Activated T-helper 17 cell treated with anti-CD3 and anti-CD28 coated beads, Interleukin-2, amount 50 U/mL, for 72 hours (primary cell): ENCODE measurements around the gene MXD4. TPM values are rescaled to one million over a fixed set of nuclear protein-coding genes. Genes with fewer than 3 reads are reported as not detected.

Source experiments
- ATAC-seq: fragments of 150-1000 bp; cut with Tn5 transposase; replicated peaks from 2 replicates; pipeline ENCODE4 v1.10.0; 2021; ENCODE audit warnings: mild to moderate bottlenecking, moderate library complexity
- H3K27ac Mint-ChIP-seq: one replicate; pipeline ENCODE4 v1.8.0; 2022; ENCODE audit warnings: mixed read lengths
- H3K27me3 Mint-ChIP-seq: one replicate; pipeline ENCODE4 v1.8.0; 2022; ENCODE audit warnings: mixed read lengths
- H3K36me3 Mint-ChIP-seq: one replicate; pipeline ENCODE4 v1.8.0; 2022; ENCODE audit warnings: low read depth, mild to moderate bottlenecking, mixed read lengths
- H3K4me1 Mint-ChIP-seq: one replicate; pipeline ENCODE4 v1.8.0; 2022; ENCODE audit warnings: mixed read lengths
- H3K4me3 Mint-ChIP-seq: one replicate; pipeline ENCODE4 v1.8.0; 2022; ENCODE audit warnings: mild to moderate bottlenecking, mixed read lengths
- H3K9me3 Mint-ChIP-seq: one replicate; pipeline ENCODE4 v1.8.0; 2022; ENCODE audit warnings: mixed read lengths
- total RNA-seq, 2 donors: library from RNA; stranded (reverse); gene quantifications; one replicate each; pipeline ENCODE4 v1.2.3, GENCODE V29; 2022

Gene MXD4
- total RNA-seq, 2 donors from 2014 or later = 6.1 to 7.7 TPM

DNA sequence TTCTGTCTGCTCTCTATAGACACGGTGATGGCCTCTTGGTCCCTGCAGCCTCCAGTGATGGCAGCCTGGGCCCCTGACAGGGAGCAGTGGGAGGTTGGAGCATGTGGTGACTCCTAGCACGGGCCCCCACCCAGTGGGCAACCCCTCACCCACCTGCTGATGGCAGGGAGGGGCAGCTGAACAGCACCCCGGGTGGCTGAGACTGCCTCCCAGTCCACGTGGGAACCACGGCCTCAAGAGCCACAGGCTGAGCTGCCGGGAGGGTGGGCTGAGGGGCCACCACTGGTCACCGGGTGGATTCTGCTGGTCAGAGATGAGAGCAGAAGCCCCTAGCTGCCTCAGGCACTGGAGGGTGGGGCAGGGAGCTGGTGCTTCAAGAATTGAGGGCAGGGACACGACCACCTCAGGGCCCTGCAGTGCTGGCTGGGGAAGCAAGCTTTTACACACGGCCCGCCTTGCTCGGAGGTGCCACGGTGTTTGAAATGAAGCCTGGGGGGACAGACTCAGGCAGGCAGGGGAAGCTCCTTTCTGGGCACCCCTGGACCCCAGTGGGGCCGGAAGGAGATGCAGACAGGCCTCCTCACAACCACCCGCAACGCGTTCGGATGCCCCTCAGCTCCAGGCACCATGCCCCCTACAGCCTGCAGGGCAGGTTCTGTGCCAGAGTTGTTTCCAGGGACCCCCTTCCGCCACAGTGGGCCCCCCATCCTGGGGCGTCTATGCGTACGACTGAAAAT lies 13.7 kb downstream of the MXD4 start:
- H3K9me3 Mint-ChIP-seq = no peaks in the 10 kb centered on the region
- no peaks in the 10 kb centered on the region for H3K27me3 Mint-ChIP-seq
- no peak overlapping the region for H3K4me3 Mint-ChIP-seq
- no peak overlapping the region for H3K27ac Mint-ChIP-seq
- peaks cover 16% of the 10 kb centered on the region for H3K4me1 Mint-ChIP-seq
- no peak for ATAC-seq
- H3K36me3 Mint-ChIP-seq = no peaks in the 10 kb centered on the region

DNA sequence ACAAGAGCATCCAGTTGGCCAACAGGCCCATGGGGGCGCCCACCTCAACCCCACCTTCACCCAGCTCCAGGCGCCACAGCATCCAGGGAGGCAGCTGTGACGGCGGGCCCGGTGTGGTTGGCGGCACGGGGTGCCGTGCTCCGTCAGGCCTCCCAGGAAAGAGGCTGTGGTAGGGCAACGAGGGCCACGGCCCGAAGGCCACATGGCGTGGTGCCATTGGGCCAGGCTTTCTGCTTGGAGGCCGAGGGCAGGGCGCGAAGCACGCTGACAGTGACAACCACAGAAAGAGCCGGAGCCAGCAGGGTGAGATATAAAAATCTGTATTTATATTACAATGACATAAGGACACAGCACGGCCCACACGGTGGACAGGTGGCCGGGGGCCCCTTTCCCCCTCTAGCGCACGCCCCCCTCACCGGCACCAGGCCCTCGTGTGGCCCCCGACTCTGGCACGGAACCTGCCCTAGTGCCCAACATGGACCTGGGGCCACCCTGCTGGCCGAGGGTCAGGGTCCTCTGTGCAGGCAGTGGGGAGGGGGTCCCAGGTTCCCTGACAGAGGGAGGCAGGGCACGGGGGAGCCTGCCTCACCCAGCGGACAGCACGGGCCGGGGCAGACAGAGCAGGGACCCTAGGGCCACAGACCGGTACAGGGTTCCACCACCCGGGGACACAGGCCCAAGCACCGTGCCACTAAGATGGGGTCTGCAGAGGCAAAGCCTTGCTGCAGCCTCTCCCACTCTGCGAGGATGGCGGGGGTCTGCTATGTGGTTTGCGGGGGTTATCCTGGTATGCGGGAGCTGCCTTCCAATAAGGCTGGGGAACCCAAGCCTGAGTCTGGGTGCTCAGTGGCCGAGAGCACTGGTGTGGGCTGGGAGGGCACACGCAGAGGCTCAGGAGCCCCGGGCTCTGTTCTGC lies 14.5 kb downstream of the MXD4 start:
- Mint-ChIP-seq H3K4me1 (peaks cover 16% of the 10 kb centered on the region), H3K27me3 (no peaks in the 10 kb centered on the region), H3K27ac (no peak overlapping the region), H3K4me3 (no peak overlapping the region), H3K36me3 (no peaks in the 10 kb centered on the region), H3K9me3 (no peaks in the 10 kb centered on the region)
- no peak for ATAC-seq

DNA sequence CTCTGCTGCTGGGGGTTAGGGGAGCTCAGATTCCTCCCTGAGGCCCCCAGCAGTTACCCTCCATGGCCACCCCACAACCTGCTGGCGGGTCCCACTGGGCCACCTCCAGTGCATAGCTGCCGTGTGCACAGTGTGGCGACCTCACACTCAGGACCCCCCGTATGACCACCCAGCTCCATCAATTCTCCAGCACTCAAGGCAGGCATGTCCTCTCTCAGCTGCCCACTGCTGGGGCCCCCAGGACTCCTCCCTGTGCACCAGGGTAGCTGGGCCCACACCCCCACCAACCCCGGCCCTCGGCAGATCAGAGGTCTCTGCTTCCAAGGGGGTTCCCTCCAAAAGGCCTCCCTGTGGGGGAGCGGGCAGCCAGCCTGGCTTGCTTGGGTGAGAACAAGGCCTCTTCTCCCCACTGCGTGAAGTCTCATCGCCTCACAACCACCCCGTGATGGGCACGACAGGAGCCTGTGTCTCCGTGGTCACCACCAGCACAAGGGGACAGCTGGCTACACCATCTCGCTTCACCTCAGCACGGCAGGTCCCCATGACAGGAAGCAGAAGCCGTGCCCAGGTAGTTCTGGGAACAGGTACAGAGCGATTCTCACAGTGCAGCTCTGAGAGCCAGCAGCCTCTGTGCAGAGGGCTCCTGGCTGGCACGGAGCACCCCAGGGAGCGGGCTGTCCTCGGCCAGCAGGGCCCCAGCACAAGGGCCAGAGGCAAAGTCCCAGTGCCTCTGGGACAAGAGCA lies 15.4 kb downstream of the MXD4 start:
- H3K27ac Mint-ChIP-seq = no peak overlapping the region
- H3K27me3 Mint-ChIP-seq = no peaks in the 10 kb centered on the region
- ATAC-seq = no peak
- H3K9me3 Mint-ChIP-seq = no peaks in the 10 kb centered on the region
- H3K4me1 Mint-ChIP-seq = peaks cover 16% of the 10 kb centered on the region
- H3K4me3 Mint-ChIP-seq = no peak overlapping the region
- H3K36me3 Mint-ChIP-seq = no peaks in the 10 kb centered on the region

DNA sequence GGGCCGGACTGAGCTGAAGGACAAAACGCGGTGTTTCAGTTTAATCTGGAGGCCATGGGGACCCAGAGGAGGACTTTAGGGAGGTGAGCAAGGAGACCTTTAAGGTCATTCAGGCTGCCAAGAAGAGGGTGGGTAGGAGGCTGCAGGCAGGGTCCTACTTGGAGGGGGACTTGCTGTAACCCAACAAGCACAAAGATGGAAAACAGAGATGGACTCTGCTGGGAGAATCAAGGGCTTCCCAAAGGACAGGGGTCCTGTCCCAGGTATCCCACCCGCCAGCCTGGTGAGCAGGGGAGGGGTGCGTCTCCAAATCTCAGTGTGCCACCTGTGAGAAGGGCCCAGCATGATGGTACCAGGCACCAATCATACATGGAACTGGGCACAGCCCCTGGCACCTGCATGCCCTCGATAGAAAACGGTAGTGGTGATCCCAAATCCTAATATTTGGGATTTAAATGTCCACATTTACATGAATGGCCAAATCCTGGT lies 16.1 kb downstream of the MXD4 start:
- Mint-ChIP-seq H3K36me3 (peaks cover 6% of the 10 kb centered on the region), H3K27ac (peak overlapping the region; percentile 73), H3K27me3 (no peaks in the 10 kb centered on the region), H3K4me3 (no peak overlapping the region), H3K9me3 (no peaks in the 10 kb centered on the region), H3K4me1 (peaks cover 17% of the 10 kb centered on the region)
- no peak for ATAC-seq

DNA sequence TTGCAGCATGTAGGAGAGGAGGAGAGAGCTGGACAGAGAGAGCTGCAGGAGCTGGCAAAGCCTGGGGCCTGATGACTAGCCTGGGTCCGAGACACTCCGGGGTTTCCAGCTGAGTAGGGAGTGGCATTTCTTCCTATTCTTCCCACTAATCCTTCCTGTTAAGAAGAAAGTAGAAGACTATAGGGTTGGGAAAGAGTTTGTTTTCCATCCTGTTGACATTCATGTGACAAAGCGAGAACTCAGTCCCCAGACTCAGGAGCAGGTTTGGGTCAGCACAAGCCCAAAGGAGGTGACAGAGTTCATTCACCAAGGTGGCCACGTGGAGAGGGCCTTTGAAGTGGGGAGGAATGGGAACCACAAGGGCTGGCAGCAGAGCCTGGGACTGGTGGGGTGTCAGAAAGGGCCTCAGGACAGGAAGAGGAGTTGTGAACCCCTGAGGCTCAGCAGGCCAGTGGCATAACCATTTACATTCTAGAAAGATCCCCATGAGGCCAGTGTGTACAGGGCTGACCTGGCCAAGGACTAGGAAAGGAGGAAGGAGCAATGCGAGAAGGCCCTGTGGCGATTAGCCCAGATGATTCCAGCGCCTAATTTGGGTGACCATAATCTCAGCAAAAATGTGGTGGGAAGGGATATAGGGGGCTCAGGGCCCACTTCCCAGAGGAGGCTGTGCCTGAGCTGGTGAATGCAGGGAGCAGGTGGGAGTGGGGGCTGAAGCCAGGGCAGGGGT lies 16.7 kb downstream of the MXD4 start:
- ATAC-seq = no peak
- Mint-ChIP-seq H3K4me3 (no peak overlapping the region), H3K36me3 (peaks cover 12% of the 10 kb centered on the region), H3K4me1 (peaks cover 23% of the 10 kb centered on the region), H3K27ac (peak overlapping the region; percentile 73), H3K27me3 (no peaks in the 10 kb centered on the region), H3K9me3 (no peaks in the 10 kb centered on the region)

DNA sequence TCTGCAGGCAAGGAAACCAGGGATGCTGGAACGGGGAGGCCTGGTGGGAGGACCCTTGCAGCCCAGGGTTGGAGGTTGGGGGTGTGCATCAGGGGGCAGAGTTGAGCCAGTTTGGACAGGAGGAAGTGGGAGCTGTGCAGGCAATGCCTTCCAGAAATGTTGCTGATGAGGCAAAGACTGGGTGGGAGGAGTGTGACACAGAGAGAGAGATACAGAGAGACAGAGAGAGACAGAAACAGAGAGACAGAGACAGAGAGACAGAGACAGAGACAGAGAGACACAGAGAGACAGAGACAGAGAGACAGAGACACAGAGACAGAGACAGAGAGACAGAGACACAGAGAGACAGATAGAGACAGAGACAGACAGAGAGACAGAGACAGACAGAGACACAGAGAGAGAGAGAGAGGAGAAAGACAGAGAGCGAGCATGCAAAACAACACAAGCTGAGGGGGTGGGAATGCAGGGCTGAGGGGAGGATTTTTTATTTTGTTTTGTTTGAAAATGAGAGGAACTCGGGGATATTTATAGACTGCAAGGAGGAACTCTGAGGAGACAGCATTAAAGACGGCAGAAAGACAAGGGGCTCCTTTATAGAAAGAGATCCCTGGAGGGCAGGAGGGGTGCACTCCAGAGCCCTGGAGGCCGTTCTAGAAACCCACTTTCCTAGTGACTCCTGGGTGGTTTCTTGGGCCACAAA lies 18.1 kb downstream of the MXD4 start:
- H3K27ac Mint-ChIP-seq = peak overlapping the region; percentile 78

DNA sequence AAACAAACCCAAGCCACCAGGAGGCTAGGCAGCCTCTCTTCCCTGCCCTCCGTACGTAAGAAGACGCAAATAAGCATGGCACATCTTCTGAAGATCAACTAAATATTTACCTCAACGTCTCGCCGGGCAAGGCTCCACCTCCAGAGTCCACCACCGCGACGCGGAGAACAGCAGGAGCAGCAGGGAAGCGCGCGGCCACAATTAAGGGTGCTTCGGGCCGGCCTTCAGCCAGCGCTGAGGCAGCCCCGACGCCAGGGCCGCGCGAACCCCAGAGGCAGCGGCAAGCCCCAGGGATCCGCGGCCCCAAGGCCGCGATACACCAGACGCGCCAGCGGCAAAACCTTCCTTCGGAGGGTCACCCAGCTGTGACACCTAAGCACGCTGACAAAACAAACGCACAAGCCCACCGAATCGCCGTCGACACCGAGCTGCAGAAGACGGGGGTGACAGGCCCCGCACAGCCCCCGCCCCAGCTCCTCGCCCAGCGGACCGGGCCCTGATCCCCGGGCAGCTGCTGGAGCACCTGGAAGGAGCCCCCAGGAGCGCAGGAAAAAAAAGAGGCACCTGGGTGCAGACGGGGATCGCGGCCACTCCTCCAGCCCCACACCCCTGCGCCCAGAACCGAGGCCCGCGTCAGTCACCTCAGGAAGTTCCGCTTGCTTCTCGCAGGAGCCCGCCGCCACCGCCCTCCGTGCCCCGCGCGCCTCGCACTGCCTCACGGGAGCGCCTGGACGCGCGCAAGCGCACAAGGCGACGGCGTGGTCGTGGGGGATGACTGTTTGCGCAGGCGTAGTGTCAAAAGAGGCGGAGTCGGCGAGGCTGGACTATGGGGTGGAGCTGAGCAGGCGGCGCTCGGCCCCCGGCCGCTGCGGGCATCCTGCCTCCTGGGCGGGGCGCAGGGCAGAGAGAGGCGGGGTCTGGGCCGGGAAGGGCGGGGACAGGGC lies 20.2 kb downstream of the MXD4 start, which contains the start of the genes HAUS3 and POLN:
Gene HAUS3 (minus strand): TSS at position 712 of the 944 bp plus-strand sequence. CDS start 1,175 bp downstream, outside the sequence.
Gene POLN (minus strand): TSS at position 712 of the 944 bp plus-strand sequence. CDS start 12,890 bp downstream, outside the sequence.
- peak within 1 kb of the TSS; percentile 86 for H3K27ac Mint-ChIP-seq
- no peaks in the 10 kb centered on the region for H3K27me3 Mint-ChIP-seq
- ATAC-seq = peak; percentile 94
- peaks cover 52% of the 10 kb centered on the region for H3K4me1 Mint-ChIP-seq
- peak within 1 kb of the TSS; percentile 93 for H3K4me3 Mint-ChIP-seq
- no peaks in the 10 kb centered on the region for H3K9me3 Mint-ChIP-seq
- H3K36me3 Mint-ChIP-seq = peaks cover 46% of the 10 kb centered on the region

More for the DNA sequence above, 18.1 kb downstream of the MXD4 start:
- no peak for ATAC-seq
- no peaks in the 10 kb centered on the region for H3K27me3 Mint-ChIP-seq
- H3K36me3 Mint-ChIP-seq = peaks cover 25% of the 10 kb centered on the region
- H3K4me1 Mint-ChIP-seq = peaks cover 35% of the 10 kb centered on the region
- peak overlapping the region; percentile 4 for H3K4me3 Mint-ChIP-seq
- H3K9me3 Mint-ChIP-seq = no peaks in the 10 kb centered on the region

DNA sequence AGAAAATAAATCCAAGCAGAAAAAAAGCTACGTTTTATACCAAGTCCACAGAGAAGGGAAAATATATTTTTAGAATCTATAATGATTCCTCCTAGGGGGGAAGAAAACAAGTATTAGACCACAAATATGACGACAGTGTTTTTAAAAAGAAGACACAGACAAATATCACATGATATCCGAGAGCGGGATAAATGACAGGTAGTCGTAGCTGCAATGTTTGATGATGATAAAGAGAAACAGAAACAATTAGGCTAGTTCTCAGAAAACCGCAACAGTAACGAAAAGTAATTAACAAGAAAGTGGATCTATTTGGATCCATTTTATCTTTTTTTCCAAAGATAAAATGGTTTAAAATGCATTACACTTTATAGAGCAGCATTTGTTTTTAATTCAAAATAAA lies 20.9 kb downstream of the MXD4 start:
- H3K27ac Mint-ChIP-seq = peak overlapping the region; percentile 86
- H3K4me1 Mint-ChIP-seq = peaks cover 52% of the 10 kb centered on the region
- ATAC-seq = no peak
- H3K36me3 Mint-ChIP-seq = peaks cover 52% of the 10 kb centered on the region
- H3K4me3 Mint-ChIP-seq = peak overlapping the region; percentile 93
- H3K27me3 Mint-ChIP-seq = no peaks in the 10 kb centered on the region
- H3K9me3 Mint-ChIP-seq = no peaks in the 10 kb centered on the region

DNA sequence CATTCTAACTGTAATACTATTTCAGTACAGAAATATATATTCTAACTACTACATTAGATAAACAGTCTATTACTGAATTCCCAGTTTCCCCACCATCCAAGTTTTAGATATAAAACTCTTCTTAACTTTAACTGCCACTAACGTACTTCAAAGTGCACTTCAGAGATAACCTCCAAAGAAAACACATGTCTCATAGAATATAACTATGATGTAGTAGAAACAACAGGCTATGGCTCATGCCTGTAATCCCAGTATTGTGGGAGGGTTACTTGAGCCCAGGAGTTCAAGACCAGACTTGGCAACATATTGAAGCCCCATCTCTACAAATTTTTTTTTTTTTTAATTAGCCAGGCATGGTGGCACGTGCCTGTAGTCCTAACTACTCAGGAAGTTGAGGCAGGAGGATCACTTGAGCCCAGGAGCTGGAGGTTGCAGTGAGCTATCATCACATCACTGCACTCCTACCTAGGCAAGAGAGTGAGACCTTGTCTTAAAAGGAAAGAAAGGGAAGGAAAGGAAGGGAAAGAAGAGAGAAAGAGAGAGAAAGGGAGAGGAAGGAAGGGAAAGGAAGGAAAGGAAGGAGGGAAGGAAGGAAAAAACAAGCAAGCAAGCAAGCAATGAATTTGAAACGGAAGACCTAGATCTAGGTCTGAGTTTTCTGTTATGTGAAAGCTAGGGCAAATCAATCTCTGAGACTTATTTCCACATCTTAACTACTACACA lies 24.8 kb downstream of the MXD4 start:
- Mint-ChIP-seq H3K36me3 (peaks cover 91% of the 10 kb centered on the region), H3K9me3 (no peaks in the 10 kb centered on the region), H3K4me1 (peaks cover 39% of the 10 kb centered on the region), H3K4me3 (peak overlapping the region; percentile 62), H3K27me3 (no peaks in the 10 kb centered on the region), H3K27ac (peak overlapping the region; percentile 78)
- no peak for ATAC-seq

DNA sequence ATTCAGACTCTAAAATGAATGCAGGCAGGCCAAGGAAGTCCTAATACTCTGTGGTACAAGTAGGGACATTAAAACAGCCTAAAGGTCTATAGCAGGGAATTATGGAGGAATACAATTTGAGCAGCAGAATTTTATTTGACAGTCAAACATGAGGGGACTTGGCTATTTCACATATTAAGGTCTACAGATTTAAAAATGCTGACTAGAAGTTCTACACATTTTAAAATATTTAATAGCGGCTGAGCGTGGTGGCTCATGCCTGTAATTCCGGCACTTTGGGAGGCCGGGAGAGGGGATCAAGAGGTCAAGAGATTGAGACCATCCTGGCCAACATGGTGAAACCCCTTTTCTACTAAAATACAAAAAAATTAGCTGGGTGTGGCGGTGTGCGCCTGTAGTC lies 30.8 kb downstream of the MXD4 start:
- no peak for ATAC-seq
- Mint-ChIP-seq H3K9me3 (no peaks in the 10 kb centered on the region), H3K27me3 (no peaks in the 10 kb centered on the region), H3K4me1 (peaks cover 3% of the 10 kb centered on the region), H3K4me3 (no peak overlapping the region), H3K27ac (no peak overlapping the region), H3K36me3 (peaks cover 85% of the 10 kb centered on the region)

DNA sequence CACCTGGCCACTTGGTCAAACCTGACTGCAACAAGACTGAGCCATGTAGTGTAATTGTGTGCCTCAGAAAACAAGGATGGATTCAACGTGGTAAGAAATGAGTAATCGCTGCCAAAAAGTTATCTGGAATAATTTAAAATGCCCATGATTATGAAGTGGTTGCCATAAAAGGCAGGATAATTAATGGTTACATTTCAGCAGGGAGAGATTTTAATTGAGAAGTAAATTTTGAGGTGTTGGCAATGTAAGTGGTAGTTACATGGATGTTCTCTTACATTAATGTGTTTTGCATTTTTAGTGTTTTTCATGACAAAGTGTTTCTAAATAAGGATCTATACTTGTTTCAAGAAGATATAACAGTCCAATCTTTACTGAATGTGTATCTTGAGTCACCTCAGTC lies 35.6 kb downstream of the MXD4 start:
- peaks cover 42% of the 10 kb centered on the region for H3K36me3 Mint-ChIP-seq
- no peaks in the 10 kb centered on the region for H3K4me1 Mint-ChIP-seq
- no peaks in the 10 kb centered on the region for H3K27me3 Mint-ChIP-seq
- no peak for ATAC-seq
- no peaks in the 10 kb centered on the region for H3K9me3 Mint-ChIP-seq
- H3K27ac Mint-ChIP-seq = no peak overlapping the region
- H3K4me3 Mint-ChIP-seq = no peak overlapping the region

DNA sequence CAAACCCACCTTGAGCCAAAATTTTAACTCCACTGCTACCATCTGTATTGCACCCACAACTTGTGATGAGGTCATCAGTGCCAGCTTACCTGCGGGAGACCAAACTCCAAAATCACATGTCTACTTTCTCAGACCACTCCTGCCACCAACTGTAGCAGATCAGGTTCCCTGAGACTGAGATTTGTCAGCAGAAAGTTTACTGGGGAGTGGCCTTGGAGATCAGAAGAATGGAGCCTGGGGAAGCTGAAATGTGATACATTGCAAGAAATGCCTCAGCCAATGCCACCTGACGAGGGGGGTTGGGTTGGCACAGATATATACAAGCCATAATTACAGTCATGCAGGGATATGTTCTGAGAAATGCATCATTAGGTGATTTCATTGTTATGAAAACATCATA lies 39.1 kb downstream of the MXD4 start:
- Mint-ChIP-seq H3K36me3 (peaks cover 19% of the 10 kb centered on the region), H3K4me1 (peaks cover 6% of the 10 kb centered on the region), H3K27me3 (no peaks in the 10 kb centered on the region), H3K4me3 (no peak overlapping the region), H3K27ac (no peak overlapping the region), H3K9me3 (no peaks in the 10 kb centered on the region)
- ATAC-seq = no peak
